ENCODE data around the gene RAD51B. TPM values are rescaled to one million over a fixed set of nuclear protein-coding genes. Genes with fewer than 3 reads are reported as not detected.
"Not testable (repeated sequence)": the region's sequence is repeated elsewhere in the genome, so short reads cannot be mapped to it uniquely, and the experiment has no call there.

RAD51B gene
- polyA plus RNA-seq, 1 donor, result 13.3 TPM

GRCh38 chr14:68174446-68174845 lies 354.9 kb downstream of the RAD51B start:
- no peak for DNase-seq

- no peak for DNase-seq
These were observed 357.1 kb downstream of the RAD51B start for GRCh38 chr14:68176687-68177086.

GRCh38 chr14:68177728-68178127 lies 358.1 kb downstream of the RAD51B start:
- no peak for DNase-seq

GRCh38 chr14:68178282-68178681 lies 358.7 kb downstream of the RAD51B start:
- no peak for DNase-seq

- no peak for DNase-seq
These were observed 362.1 kb downstream of the RAD51B start for GRCh38 chr14:68181519-68182326.

GRCh38 chr14:68182492-68182891 lies 362.9 kb downstream of the RAD51B start:
- no peak for DNase-seq

GRCh38 chr14:68186500-68187276 lies 367.1 kb downstream of the RAD51B start:
- not testable (repeated sequence) for DNase-seq

GRCh38 chr14:68188174-68188573 lies 368.6 kb downstream of the RAD51B start:
- no peak for DNase-seq

- DNase-seq, result no peak
These were observed 370.5 kb downstream of the RAD51B start for GRCh38 chr14:68190032-68190431.

GRCh38 chr14:68191567-68192321 lies 372.2 kb downstream of the RAD51B start:
- no peak for DNase-seq

GRCh38 chr14:68192935-68193334 lies 373.4 kb downstream of the RAD51B start:
- DNase-seq, result no peak

GRCh38 chr14:68193970-68194681 lies 374.5 kb downstream of the RAD51B start:
- no peak for DNase-seq

GRCh38 chr14:68195126-68195525 lies 375.5 kb downstream of the RAD51B start:
- no peak for DNase-seq

GRCh38 chr14:68198713-68199495 lies 379.3 kb downstream of the RAD51B start:
- no peak for DNase-seq

- peak; percentile 82 for DNase-seq
These were observed 380.1 kb downstream of the RAD51B start for GRCh38 chr14:68199554-68200151.

GRCh38 chr14:68203871-68204270 lies 384.3 kb downstream of the RAD51B start:
- DNase-seq, result no peak

- no peak for DNase-seq
These were observed 388.6 kb downstream of the RAD51B start for GRCh38 chr14:68208218-68208617.

- no peak for DNase-seq
These were observed 389.2 kb downstream of the RAD51B start for GRCh38 chr14:68208626-68209317.

GRCh38 chr14:68210729-68211299 lies 391.2 kb downstream of the RAD51B start:
- no peak for DNase-seq

GRCh38 chr14:68211421-68211820 lies 391.8 kb downstream of the RAD51B start:
- DNase-seq, result no peak

All from left kidney (tissue), 2 donors.